PC-9 (cell line): ENCODE measurements around the gene RPS3A. TPM values are rescaled to one million over a fixed set of nuclear protein-coding genes. Genes with fewer than 3 reads are reported as not detected.

Source experiments
- BruUV-seq: library from RNA; stranded (reverse); fragments of 400-500 nt; replicated peaks from 2 replicates; lab custom pipeline; 2021; lab: Mats Ljungman, UMichigan
- CTCF ChIA-PET: fragments of 300-600 bp; sonication (Branson Sonifier 250); formaldehyde crosslinking; loops from one replicate; lab custom pipeline; 2022; ENCODE audit warnings: antibody characterized with exemption; lab: Charles Lee
- POLR2A ChIA-PET: fragments of 300-600 bp; sonication (Branson Sonifier 250); formaldehyde crosslinking; loops from one replicate; lab custom pipeline; 2022; ENCODE audit warnings: antibody characterized with exemption; ENCODE audit not compliant: unreplicated experiment; lab: Charles Lee
- DNase-seq, 2 experiments: peaks; one replicate each; pipeline versions ENCODE4 v3.0.0 to v3.0.0-alpha.2; 2015 to 2022; ENCODE audit warnings: mixed read lengths in 1 of 2
- H2AFZ ChIP-seq: fragments of 200-600 bp; sonication (generic); 2 replicates; pipeline ENCODE4 v1.8.1; 2017; ENCODE audit warnings: antibody characterized with exemption
- H3F3A ChIP-seq: fragments of 200-600 bp; sonication (generic); 2 replicates; pipeline ENCODE4 v1.8.1; 2017; ENCODE audit warnings: antibody characterized with exemption, mild to moderate bottlenecking, low read depth; ENCODE audit not compliant: insufficient read depth
- H3K27ac ChIP-seq: fragments of 200-600 bp; sonication (generic); 2 replicates; pipeline ENCODE4 v1.6.1; 2016; ENCODE audit warnings: mixed run types
- H3K27me3 ChIP-seq: fragments of 200-600 bp; sonication (generic); 2 replicates; pipeline ENCODE4 v1.6.1; 2016; ENCODE audit warnings: low read depth, mixed run types; ENCODE audit not compliant: insufficient read depth
- H3K36me3 ChIP-seq: fragments of 200-600 bp; sonication (generic); 2 replicates; pipeline ENCODE4 v1.6.1; 2016; ENCODE audit warnings: low read depth, mixed run types
- H3K4me1 ChIP-seq: fragments of 200-600 bp; sonication (generic); replicated peaks from 2 replicates; pipeline ENCODE4 v1.6.1; 2016; ENCODE audit warnings: mixed run types; ENCODE audit not compliant: insufficient read depth
- H3K4me2 ChIP-seq: fragments of 200-600 bp; sonication (generic); 2 replicates; pipeline ENCODE4 v1.6.1; 2017; ENCODE audit warnings: mixed run types
- H3K4me3 ChIP-seq: fragments of 200-600 bp; sonication (generic); 2 replicates; pipeline ENCODE4 v1.6.1; 2016; ENCODE audit warnings: mixed run types
- H3K79me2 ChIP-seq: fragments of 200-600 bp; sonication (generic); 2 replicates; pipeline ENCODE4 v1.6.1; 2017; ENCODE audit warnings: low read depth, mixed run types
- H3K9me2 ChIP-seq: fragments of 200-600 bp; sonication (generic); 2 replicates; pipeline ENCODE4 v1.8.1; 2017; ENCODE audit warnings: mild to moderate bottlenecking; ENCODE audit not compliant: insufficient read depth
- H3K9me3 ChIP-seq: fragments of 200-600 bp; sonication (generic); 2 replicates; pipeline ENCODE4 v1.8.1; 2016; ENCODE audit warnings: low read depth; ENCODE audit not compliant: insufficient read depth
- H4K20me1 ChIP-seq: fragments of 200-600 bp; sonication (generic); 2 replicates; pipeline ENCODE4 v1.8.1; 2017; ENCODE audit not compliant: insufficient read depth
- EZH2 ChIP-seq: fragments of 200-600 bp; sonication (generic); IDR thresholded peaks from 2 replicates; pipeline ENCODE4 v1.8.0; 2017; ENCODE audit warnings: antibody characterized with exemption, low read depth
- intact Hi-C: fragments of 100-400 bp; cut with micrococcal nuclease; formaldehyde crosslinking; loops from one replicate; pipeline ENCODE4 v1.10.0; 2022; ENCODE audit not compliant: unreplicated experiment
- total RNA-seq: library from RNA; stranded (reverse); gene quantifications from 2 replicates; pipeline ENCODE4 v1.2.3, GENCODE V29; 2021
- TF ChIP-seq, protein P1 (sequence below): fragments of 200-600 bp; sonication (generic); conservative IDR thresholded peaks from 2 replicates; pipeline ENCODE4 v1.6.1; 2017; ENCODE audit warnings: mixed run types, antibody characterized with exemption, mild to moderate bottlenecking, moderate library complexity

RPS3A gene
- total RNA-seq, 1 experiment from 2014 or later, result 1,663 TPM

- Histone ChIP-seq H3K27ac (no peak overlapping the region), H3K4me3 (no peak overlapping the region), H3K79me2 (no peaks in the 10 kb centered on the region), H3K27me3 (no peaks in the 10 kb centered on the region), H4K20me1 (no peaks in the 10 kb centered on the region), H3K4me2 (no peak overlapping the region), H3K4me1 (no peaks in the 10 kb centered on the region), H3K9me2 (no peaks in the 10 kb centered on the region), H3K9me3 (no peaks in the 10 kb centered on the region), H3F3A (no peaks in the 10 kb centered on the region), H3K36me3 (no peaks in the 10 kb centered on the region), H2AFZ (no peak overlapping the region)
- intact Hi-C loops, result no loop called here
- no peak for DNase-seq
- TF ChIP-seq EZH2, result no peak
- TF ChIP-seq, protein P1, sequence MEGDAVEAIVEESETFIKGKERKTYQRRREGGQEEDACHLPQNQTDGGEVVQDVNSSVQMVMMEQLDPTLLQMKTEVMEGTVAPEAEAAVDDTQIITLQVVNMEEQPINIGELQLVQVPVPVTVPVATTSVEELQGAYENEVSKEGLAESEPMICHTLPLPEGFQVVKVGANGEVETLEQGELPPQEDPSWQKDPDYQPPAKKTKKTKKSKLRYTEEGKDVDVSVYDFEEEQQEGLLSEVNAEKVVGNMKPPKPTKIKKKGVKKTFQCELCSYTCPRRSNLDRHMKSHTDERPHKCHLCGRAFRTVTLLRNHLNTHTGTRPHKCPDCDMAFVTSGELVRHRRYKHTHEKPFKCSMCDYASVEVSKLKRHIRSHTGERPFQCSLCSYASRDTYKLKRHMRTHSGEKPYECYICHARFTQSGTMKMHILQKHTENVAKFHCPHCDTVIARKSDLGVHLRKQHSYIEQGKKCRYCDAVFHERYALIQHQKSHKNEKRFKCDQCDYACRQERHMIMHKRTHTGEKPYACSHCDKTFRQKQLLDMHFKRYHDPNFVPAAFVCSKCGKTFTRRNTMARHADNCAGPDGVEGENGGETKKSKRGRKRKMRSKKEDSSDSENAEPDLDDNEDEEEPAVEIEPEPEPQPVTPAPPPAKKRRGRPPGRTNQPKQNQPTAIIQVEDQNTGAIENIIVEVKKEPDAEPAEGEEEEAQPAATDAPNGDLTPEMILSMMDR, result no peak
- no TSS peak for BruUV-seq
- ChIA-PET CTCF (no interaction called here), POLR2A (no interaction called here)
Observed at GRCh38 chr4:151142758-151143157, 43.3 kb downstream of the RPS3A start.

- H3K9me2 ChIP-seq, result no peaks in the 10 kb centered on the region
- H3K36me3 ChIP-seq, result no peaks in the 10 kb centered on the region
- H3K79me2 ChIP-seq, result no peaks in the 10 kb centered on the region
- H3K4me2 ChIP-seq, result no peak overlapping the region
- H3K4me1 ChIP-seq, result no peaks in the 10 kb centered on the region
- no TSS peak for BruUV-seq
- H3F3A ChIP-seq, result no peaks in the 10 kb centered on the region
- H3K4me3 ChIP-seq, result no peak overlapping the region
- intact Hi-C loops, result no loop called here
- H4K20me1 ChIP-seq, result no peaks in the 10 kb centered on the region
- H3K9me3 ChIP-seq, result no peaks in the 10 kb centered on the region
- no peak for DNase-seq
- no peak overlapping the region for H2AFZ ChIP-seq
- ChIA-PET POLR2A (no interaction called here), CTCF (no interaction called here)
- H3K27ac ChIP-seq, result no peak overlapping the region
- TF ChIP-seq, protein P1, result no peak
- no peak for TF ChIP-seq EZH2
- H3K27me3 ChIP-seq, result no peaks in the 10 kb centered on the region
Observed at GRCh38 chr4:151143162-151143561, 43.7 kb downstream of the RPS3A start.

- H3K79me2 ChIP-seq, result no peaks in the 10 kb centered on the region
- CTCF ChIA-PET, result no interaction called here
- H3F3A ChIP-seq, result no peaks in the 10 kb centered on the region
- H3K36me3 ChIP-seq, result no peaks in the 10 kb centered on the region
- no peak overlapping the region for H3K4me2 ChIP-seq
- no peak overlapping the region for H3K27ac ChIP-seq
- no peaks in the 10 kb centered on the region for H4K20me1 ChIP-seq
- DNase-seq, result no peak
- intact Hi-C loops, result no loop called here
- H3K27me3 ChIP-seq, result no peaks in the 10 kb centered on the region
- TF ChIP-seq, protein P1, result no peak
- no peak for TF ChIP-seq EZH2
- no TSS peak for BruUV-seq
- H3K4me1 ChIP-seq, result no peaks in the 10 kb centered on the region
- POLR2A ChIA-PET, result no interaction called here
- H3K9me2 ChIP-seq, result no peaks in the 10 kb centered on the region
- H2AFZ ChIP-seq, result no peak overlapping the region
- no peak overlapping the region for H3K4me3 ChIP-seq
- H3K9me3 ChIP-seq, result no peaks in the 10 kb centered on the region
Observed at GRCh38 chr4:151143811-151144210, 44.4 kb downstream of the RPS3A start.
